ENCODE results near the gene C19orf44.

Gene C19orf44

GRCh38 chr19:16542045-16542909 is 46.1 kb downstream of the C19orf44 start, which contains the start of gene CHERP:
Gene CHERP, minus strand, starts transcription at chr19:16542437. Its CDS starts 59 bp downstream, at chr19:16542378.
- TF ChIP-seq CTCF (IDR thresholded peaks at IDR 0.05) = no peak

GRCh38 chr19:16542910-16543472 is 46.8 kb downstream of the C19orf44 start:
- TF ChIP-seq CTCF (IDR thresholded peaks at IDR 0.05) = no peak

- no peak for TF ChIP-seq CTCF (IDR thresholded peaks at IDR 0.05)
Measured at GRCh38 chr19:16544473-16545231, 48.5 kb downstream of the C19orf44 start.

DNA sequence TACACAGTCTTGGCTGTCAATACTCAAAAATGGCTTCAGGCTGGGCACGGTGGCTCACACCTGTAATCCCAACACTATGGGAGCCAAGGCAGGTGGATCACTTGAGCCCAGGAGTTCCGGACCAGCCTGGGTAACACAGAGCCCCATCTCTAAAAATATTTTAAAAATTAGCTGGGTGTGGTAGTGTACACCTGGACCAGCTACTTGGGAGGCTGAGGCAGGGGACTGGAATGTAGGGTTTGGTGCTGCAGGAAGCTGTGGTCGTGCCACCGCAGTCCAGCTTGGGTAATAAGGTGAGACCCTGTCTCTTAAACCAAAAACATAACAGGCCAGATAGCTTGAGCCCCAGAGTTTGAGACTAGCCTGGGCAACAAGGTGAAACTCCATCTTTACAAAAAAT is 52.8 kb downstream of the C19orf44 start:
- no peak for TF ChIP-seq CTCF (IDR thresholded peaks at IDR 0.05)

DNA sequence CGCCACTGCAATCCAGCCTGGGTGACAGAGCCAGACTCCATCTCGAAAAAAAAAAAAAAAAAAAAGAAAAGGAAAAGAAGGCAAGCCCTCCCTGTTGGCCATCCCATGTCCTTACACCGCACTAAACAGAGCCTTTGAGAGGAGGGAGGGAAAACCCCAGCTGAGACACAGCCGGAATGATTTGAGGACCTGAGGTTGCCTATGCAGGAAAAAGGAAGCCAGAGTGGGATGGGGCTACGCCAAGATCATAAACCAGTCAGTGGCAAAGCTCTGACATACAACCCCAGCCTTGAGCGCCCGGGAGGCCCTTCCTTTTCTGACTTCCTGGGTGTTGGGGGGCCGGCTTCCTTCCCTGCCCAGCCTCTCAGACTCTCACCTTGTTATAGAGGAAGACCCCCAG is 58.6 kb downstream of the C19orf44 start:
- TF ChIP-seq CTCF (IDR thresholded peaks at IDR 0.05) = no peak

DNA sequence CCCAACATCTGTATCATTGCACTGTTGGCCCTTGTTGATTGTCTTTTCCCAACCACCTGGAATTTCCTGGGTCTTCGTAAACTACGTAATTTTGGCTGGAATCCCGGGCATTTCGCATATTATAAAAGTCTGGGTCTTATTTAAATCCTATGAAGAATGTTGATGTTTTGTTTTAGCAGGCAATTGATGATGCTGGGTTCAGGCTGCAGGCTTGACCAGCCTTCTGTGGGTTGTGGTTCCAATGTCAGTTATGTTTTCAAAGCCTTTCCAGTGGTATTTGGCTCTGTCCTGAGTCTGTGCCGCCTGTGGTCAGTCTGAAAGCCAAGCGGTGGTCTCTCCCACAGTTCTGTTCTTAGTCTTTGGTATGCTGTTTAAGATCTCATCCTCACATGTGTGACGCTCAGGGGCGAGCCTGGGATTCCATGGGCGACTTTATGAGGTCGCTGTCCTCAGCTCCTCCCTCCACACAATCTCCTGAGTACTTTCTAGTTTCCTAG is 63.6 kb downstream of the C19orf44 start:
- TF ChIP-seq CTCF (IDR thresholded peaks at IDR 0.05) = no peak

DNA sequence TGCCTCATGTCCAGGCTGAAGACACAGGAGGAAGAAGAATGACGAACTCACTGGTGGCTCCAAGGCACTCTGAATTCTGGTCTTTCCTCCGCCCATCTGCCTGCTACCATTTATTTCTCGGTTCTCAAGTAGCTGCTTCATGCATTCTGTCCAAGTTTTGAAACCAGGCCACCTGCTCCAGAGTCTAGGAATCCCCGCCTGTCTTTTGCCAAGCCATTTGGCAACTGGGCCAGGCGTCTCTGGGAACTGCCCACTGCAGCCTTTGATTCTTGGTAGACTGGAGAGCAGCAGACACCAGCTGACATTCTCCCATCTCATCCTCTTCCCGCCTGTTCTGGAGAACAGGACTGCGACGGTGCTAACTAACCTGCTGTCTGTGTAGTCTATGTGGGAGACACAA is 65.2 kb downstream of the C19orf44 start:
- no peak for TF ChIP-seq CTCF (IDR thresholded peaks at IDR 0.05)

Measured in LNCAP (cell line).